GM12878 (cell line): Measurements from ENCODE around the gene MAVS.
"Not testable (repeated sequence)": the region's sequence is repeated elsewhere in the genome, so short reads cannot be mapped to it uniquely, and the experiment has no call there.

Source experiments
- POLR2A ChIP-seq: IDR thresholded peaks from 2 replicates; pipeline ENCODE4 v1.6.1; 2011; ENCODE audit warnings: low read depth, mild to moderate bottlenecking, low read length
- RBBP5 ChIP-seq: fragments of 200-600 bp; sonication (generic); conservative IDR thresholded peaks from 2 replicates; pipeline ENCODE4 v1.6.1; 2016
- SIX5 ChIP-seq: IDR thresholded peaks from 2 replicates; pipeline ENCODE4 v1.6.1; 2011; ENCODE audit warnings: mild to moderate bottlenecking, low read depth, low read length, moderate library complexity; ENCODE audit not compliant: severe bottlenecking
- TAF1 ChIP-seq: IDR thresholded peaks from 2 replicates; pipeline ENCODE4 v1.6.1; 2011; ENCODE audit warnings: mild to moderate bottlenecking, low read depth, low read length, borderline replicate concordance
- TF ChIP-seq, protein P1 (sequence below), 3 experiments: IDR thresholded peaks in 2 of 3; conservative IDR thresholded peaks in 1 of 3; 2 replicates each; pipeline ENCODE4 v1.5.1; 2011; ENCODE audit warnings: low read depth in 3 of 3, low read length in 3 of 3, mild to moderate bottlenecking in 3 of 3, control low read depth in 2 of 3, moderate library complexity in 2 of 3, inconsistent platforms in 1 of 3, mixed read lengths in 1 of 3; ENCODE audit not compliant: control insufficient read depth in 2 of 3, insufficient read depth in 1 of 3; ENCODE audit errors: extremely low read depth in 1 of 3

DNA sequence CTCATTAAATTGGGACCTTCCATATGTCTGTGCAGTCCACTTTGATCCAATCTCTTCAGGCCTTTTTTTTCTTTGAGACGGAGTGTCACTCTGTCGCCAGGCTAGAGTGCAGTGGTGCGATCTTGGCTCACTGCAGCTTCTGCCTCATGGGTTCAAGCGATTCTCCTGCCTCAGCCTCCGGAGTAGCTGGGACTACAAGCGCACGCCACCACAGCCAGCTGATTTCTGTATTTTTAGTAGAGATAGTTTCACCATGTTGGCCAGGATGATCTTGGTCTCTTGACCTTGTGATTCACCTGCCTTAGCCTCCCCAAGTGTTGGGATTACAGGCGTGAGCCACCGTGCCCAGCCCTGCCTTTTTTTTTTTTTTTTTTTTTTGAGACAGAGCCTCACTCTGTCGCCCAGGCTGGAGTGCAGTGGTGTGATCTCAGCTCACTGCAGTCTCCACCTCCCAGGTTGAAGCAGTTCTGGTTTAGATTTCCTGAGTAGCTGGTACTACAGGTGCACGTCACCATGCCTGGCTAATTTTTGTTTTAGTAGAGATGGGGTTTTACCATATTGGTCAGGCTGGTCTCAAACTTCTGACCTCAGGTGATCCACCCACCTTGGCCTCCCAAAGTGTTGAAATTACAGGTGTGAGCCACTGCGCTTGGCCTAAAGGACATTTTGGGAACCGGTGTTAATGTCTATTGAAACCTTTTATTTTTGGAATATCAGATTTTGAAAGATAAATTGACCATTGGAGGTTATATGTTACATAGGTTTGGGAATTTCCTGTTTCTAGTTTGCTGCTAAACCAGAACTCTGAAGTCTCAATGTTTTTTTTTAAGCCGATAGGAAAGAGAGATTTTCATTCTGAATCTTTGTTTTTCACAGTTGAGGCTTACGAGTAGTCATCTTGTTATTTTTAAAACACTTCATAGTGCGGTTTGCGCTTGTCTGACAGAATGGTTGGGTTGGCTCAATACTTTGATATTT is 60.4 kb downstream of the MAVS start:
- TF ChIP-seq SIX5, TAF1, RBBP5, POLR2A: not testable (repeated sequence)
- TF ChIP-seq, protein P1, sequence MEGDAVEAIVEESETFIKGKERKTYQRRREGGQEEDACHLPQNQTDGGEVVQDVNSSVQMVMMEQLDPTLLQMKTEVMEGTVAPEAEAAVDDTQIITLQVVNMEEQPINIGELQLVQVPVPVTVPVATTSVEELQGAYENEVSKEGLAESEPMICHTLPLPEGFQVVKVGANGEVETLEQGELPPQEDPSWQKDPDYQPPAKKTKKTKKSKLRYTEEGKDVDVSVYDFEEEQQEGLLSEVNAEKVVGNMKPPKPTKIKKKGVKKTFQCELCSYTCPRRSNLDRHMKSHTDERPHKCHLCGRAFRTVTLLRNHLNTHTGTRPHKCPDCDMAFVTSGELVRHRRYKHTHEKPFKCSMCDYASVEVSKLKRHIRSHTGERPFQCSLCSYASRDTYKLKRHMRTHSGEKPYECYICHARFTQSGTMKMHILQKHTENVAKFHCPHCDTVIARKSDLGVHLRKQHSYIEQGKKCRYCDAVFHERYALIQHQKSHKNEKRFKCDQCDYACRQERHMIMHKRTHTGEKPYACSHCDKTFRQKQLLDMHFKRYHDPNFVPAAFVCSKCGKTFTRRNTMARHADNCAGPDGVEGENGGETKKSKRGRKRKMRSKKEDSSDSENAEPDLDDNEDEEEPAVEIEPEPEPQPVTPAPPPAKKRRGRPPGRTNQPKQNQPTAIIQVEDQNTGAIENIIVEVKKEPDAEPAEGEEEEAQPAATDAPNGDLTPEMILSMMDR (IDR thresholded peaks at IDR 0.05 in 2 of 3, conservative IDR thresholded peaks at IDR 0.05 in 1 of 3; ENCODE audit: control insufficient read depth in 2 of 3, extremely low read depth in 1 of 3, insufficient read depth in 1 of 3, low read depth in 3 of 3, low read length in 3 of 3), result not testable (repeated sequence)
